ENCODE data around the gene SCEL.

SCEL gene

GRCh38 chr13:77571956-77572355, 36.5 kb downstream of the SCEL start:
- TF ChIP-seq CTCF (conservative IDR thresholded peaks at IDR 0.05; ENCODE audit: low read depth, low read length) = no peak
- no peak overlapping the region for H3K4me3 ChIP-seq (ENCODE audit: low read depth, low read length)
- no peak for DNase-seq (ENCODE audit: low read depth)

GRCh38 chr13:77574096-77574495, 38.6 kb downstream of the SCEL start:
- TF ChIP-seq CTCF (conservative IDR thresholded peaks at IDR 0.05; ENCODE audit: low read depth, low read length) = no peak
- no peak for DNase-seq (ENCODE audit: low read depth)
- H3K4me3 ChIP-seq (ENCODE audit: low read depth, low read length) = no peak overlapping the region

DNA sequence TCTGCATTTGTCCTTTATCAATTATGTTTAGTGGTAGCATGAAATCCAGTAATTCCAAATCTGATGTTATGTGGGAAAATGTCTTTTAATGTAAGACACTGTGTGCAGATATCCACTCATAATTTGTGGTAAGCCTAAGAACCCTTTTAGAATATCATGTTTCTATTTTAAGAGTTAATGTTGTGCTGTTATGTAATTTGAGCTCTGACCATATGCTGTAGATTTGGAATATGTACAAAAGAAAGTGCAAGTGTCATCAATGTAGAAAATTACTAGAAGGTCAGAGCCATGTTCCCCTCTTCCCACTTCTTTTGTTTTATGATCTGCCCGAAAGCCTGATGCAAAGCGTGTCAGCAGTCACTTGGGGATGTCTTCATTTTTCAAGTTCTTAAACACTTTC, 44.5 kb downstream of the SCEL start:
- no peak for DNase-seq (ENCODE audit: low read depth)
- H3K4me3 ChIP-seq (ENCODE audit: low read depth, low read length) = no peak overlapping the region
- TF ChIP-seq CTCF (conservative IDR thresholded peaks at IDR 0.05; ENCODE audit: low read depth, low read length) = no peak

- no peak for DNase-seq (ENCODE audit: low read depth)
- no peak overlapping the region for H3K4me3 ChIP-seq (ENCODE audit: low read depth, low read length)
- TF ChIP-seq CTCF (conservative IDR thresholded peaks at IDR 0.05; ENCODE audit: low read depth, low read length) = no peak
Observed at GRCh38 chr13:77580748-77581147, 45.2 kb downstream of the SCEL start.

DNA sequence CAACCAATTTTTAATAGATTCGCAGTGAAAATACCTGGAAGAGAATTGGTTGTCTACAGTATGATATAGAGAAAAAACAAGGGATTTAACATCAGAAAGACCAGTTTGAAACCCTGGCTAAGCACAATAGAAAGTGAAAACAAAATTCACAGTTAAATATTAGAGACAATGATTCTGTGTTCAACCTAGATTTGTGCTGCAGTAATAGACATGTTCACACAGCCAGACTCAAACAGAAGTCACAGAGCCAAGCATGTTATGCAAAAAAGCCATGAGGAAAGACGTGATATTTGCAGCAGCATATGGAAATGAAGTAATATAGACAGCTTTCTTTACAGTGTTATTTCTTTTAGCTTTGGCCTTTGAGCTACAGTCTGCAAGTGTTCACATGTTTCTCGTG, 48.1 kb downstream of the SCEL start:
- DNase-seq (ENCODE audit: low read depth) = no peak
- TF ChIP-seq CTCF (conservative IDR thresholded peaks at IDR 0.05; ENCODE audit: low read depth, low read length) = no peak
- H3K4me3 ChIP-seq (ENCODE audit: low read depth, low read length) = no peak overlapping the region

DNA sequence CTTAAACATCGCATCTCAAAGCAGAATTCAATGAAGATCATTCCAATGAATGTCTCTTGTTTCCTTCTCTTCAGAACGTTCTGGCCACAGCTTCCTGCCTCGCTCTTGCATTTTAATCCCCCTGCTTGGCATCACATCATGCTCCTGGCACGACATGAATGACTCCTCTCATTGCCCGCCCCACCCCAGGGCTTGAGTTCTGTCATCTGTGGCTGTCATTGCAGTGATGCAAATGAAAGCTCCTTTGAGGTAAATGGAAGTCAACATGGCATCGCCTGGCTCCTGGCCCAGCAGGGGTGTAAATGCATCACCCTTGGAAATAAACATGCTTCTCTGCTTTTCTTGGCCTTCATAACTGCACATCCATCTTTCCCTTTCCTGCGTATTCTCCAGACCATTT, 48.6 kb downstream of the SCEL start:
- no peak overlapping the region for H3K4me3 ChIP-seq (ENCODE audit: low read depth, low read length)
- no peak for TF ChIP-seq CTCF (conservative IDR thresholded peaks at IDR 0.05; ENCODE audit: low read depth, low read length)
- DNase-seq (ENCODE audit: low read depth) = no peak

GRCh38 chr13:77595166-77595810, 59.8 kb downstream of the SCEL start:
- no peak overlapping the region for H3K4me3 ChIP-seq (ENCODE audit: low read depth, low read length)
- TF ChIP-seq CTCF (conservative IDR thresholded peaks at IDR 0.05; ENCODE audit: low read depth, low read length) = no peak
- DNase-seq (ENCODE audit: low read depth) = no peak

Measured in choroid plexus epithelial cell (primary cell).